NCI-H226 (cell line): ENCODE measurements around the gene FNDC1.
A peak's percentile ranks its signal among the peaks of the same experiment; 100 is the strongest.

Source experiments
- DNase-seq: peaks from one replicate; pipeline ENCODE4 v3.0.0-alpha.2; 2015

Gene FNDC1

DNA sequence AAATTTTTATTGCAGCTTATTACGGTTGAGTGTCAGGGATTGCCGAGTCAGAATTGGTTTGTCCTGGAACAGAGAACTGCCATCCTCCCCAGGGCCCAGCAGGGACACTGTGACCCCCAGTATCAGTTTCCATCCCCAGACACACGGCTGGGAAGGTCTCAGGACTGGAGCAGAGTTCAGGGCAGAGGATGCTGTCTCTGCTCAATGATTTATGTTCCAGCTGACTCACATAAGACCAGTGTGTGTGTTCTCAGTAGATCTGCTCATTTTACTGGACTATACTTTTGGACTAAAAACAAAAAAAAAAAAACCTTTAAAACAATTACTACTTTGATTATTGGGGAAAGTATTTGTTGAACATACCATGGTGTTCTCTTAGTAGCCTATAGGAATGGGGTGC, 44.2 kb downstream of the FNDC1 start:
- DNase-seq, result no peak

GRCh38 chr6:159214281-159214680, 45.1 kb downstream of the FNDC1 start:
- no peak for DNase-seq

DNA sequence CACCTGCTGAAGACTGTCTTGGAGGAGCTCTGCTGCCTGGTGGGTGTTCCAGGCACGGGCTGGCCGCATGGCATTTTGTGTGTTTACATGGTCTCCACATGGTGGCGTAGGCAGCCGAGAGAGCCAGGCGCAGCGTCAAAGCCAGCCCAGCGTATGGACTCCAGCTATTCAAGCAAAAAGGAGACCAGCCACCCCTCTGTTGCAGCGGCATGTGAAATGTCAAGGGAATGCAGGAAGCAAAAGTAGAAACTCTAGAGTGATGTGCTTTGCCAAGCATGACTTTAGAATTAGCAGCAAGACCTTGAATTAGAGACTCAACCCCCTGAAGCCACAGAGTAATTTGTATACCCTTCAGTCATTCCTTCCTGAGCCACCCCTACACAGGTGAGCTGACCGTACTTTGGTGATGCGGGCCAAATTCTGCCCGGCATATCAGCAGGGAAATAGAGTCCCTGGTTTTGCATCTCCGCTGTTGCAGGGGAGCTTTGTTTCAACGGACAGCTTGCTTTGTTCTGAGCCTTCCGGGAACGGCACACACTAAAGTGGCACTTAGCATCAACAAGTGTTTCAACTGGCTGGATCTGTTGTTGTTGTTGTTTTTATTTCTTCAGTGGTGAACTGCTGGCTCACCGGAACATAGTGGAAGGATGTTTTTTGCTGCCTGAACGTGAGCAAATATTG, 48.5 kb downstream of the FNDC1 start:
- peak; percentile 9 for DNase-seq

GRCh38 chr6:159220093-159220492, 50.9 kb downstream of the FNDC1 start:
- DNase-seq, result no peak

DNA sequence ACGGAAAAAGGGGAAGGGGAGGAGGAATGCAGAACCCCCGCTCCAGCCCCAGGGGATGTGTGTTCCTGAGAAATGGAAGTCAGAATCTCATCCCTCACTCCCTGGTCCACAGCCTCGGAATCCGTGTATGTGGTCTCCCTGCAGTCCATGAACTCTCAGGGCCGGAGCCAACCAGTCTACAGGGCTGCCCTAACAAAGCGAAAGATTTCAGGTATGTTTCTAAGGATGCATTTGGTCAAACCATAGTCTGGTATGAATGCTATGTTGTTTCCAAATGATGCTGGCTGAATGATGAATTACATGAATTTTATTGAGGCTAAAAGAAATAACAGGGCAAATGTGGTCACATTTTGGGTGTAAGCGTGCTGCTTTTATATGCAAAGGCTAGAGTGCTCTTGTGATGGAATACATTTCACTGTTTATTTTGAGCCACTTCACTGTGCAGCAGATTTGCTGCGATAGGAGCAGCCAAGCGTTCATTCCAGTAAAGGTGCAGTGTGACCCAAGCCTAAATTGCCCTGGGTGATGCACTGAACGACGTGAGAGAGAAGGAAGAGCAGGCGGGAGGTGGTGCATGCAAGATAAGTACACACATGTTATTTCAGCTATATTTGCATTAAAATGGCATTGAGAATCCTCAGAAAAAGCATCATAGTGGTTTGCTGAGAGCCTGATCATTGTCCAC, 52.4 kb downstream of the FNDC1 start:
- no peak for DNase-seq

GRCh38 chr6:159224452-159224851, 55.3 kb downstream of the FNDC1 start:
- no peak for DNase-seq

DNA sequence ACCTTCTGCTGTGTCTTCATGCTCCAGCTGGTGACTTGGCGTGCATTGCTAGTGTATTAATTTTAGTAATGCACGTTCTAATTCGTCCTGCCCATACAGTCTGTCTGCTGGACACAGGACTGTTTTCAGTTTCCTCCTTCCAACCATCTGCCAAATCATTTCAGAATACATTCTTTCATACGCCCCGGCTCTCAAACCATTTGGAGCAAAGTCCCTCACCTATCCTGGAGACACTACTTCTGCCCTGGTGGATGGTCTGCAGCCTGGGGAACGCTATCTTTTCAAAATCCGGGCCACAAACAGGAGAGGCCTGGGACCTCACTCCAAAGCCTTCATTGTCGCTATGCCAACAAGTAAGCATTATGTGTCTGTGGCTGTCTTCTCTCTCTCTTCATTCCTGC, 60.5 kb downstream of the FNDC1 start:
- DNase-seq, result no peak

DNA sequence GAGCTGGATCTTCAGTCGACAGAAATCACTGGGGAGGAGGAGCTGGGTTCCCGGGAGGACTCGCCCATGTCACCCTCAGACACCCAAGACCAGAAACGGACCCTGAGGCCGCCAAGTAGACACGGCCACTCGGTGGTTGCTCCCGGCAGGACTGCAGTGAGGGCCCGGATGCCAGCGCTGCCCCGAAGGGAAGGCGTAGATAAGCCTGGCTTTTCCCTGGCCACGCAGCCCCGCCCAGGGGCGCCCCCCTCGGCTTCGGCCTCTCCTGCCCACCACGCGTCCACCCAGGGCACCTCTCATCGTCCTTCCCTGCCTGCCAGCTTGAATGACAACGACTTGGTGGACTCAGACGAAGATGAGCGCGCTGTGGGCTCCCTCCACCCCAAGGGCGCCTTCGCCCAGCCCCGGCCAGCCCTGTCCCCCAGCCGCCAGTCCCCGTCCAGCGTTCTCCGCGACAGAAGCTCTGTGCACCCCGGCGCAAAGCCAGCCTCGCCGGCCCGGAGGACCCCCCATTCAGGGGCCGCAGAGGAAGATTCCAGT, 63.0 kb downstream of the FNDC1 start:
- no peak for DNase-seq

DNA sequence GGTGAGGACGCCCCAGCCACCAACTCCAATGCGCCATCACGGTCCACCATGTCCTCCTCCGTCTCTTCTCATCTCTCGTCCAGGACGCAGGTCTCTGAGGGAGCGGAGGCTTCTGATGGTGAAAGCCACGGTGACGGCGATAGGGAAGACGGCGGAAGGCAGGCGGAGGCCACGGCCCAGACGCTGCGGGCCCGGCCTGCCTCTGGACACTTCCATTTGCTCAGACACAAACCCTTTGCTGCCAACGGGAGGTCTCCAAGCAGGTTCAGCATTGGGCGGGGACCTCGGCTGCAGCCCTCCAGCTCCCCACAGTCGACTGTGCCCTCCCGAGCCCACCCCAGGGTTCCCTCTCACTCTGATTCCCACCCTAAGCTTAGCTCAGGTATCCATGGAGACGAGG, 63.6 kb downstream of the FNDC1 start:
- DNase-seq, result no peak

GRCh38 chr6:159233365-159234101, 64.3 kb downstream of the FNDC1 start:
- no peak for DNase-seq

DNA sequence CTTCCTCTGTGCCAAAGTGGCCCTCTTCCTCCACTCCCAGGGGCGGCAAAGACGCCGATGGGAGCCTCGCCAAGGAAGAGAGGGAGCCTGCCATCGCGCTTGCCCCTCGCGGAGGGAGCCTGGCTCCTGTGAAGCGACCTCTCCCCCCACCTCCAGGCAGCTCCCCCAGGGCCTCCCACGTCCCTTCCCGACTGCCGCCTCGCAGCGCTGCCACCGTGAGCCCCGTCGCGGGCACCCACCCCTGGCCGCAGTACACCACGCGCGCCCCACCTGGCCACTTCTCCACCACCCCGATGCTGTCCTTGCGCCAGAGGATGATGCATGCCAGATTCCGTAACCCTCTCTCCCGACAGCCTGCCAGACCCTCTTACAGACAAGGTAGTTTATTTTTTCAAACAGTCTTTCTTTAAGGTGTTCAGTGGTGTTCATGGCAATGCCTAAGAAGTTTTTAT, 64.9 kb downstream of the FNDC1 start:
- DNase-seq, result no peak

GRCh38 chr6:159238920-159239558, 69.8 kb downstream of the FNDC1 start:
- DNase-seq, result no peak

DNA sequence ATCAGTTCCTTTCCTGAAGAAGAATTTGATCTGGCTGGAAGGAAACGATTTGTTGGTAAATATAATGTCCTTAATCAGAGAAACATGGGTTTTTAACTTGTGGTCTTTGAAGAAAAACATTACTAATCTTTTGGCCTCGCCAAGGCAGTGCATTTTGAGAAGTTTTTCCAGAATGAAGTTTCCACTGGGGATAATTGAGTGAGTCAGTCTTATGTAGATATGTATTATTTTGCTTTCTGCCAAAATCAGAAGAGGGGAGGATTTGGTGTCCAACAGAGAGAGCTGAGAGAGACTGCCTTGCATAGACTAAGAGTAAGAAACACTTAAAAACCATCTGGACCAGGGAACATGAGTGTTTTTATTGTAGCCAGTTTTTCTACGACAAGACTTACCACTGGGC, 79.9 kb downstream of the FNDC1 start:
- no peak for DNase-seq

- no peak for DNase-seq
Measured at GRCh38 chr6:159249752-159250151, 80.6 kb downstream of the FNDC1 start.

DNA sequence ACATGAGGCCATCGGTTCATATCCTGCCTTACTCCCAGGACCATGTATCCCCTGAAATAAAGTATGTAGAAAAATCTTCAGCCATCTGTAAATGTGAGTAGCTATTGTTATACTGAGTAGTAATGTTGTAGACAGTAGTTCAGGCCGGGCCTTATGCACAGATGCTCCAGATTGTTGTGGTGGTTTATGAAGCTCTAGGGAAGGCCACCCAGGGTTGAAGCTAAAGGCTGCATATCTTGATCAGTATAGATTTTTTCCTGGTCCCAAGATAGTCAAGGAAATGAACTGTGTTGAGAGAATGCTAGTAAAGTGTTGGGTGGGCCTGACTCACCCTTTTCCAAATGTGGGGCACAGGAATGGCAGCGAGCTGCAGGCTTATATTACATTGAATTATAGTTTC, 81.4 kb downstream of the FNDC1 start:
- no peak for DNase-seq

GRCh38 chr6:159252955-159253508, 83.8 kb downstream of the FNDC1 start:
- peak; percentile 51 for DNase-seq

DNA sequence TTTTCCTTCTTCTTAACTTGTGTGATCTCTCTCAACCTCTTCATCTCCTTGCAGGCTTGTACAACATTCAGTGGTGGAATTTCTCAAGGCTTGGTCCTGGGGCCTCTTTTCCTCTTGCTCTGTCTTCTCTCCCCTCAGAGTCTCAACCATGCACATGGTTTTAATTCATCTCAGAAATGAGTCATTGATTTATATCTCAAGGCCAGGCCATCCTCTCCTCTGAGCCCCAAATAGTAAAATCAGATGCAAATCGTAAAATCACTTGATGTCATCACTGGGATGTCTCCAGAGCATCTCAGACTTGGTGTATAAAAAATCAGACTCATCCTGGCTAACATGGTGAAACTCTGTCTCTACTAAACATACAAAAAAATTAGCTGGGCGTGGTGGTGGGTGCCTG, 85.0 kb downstream of the FNDC1 start:
- DNase-seq, result no peak

GRCh38 chr6:159255434-159255951, 86.3 kb downstream of the FNDC1 start:
- DNase-seq, result no peak

DNA sequence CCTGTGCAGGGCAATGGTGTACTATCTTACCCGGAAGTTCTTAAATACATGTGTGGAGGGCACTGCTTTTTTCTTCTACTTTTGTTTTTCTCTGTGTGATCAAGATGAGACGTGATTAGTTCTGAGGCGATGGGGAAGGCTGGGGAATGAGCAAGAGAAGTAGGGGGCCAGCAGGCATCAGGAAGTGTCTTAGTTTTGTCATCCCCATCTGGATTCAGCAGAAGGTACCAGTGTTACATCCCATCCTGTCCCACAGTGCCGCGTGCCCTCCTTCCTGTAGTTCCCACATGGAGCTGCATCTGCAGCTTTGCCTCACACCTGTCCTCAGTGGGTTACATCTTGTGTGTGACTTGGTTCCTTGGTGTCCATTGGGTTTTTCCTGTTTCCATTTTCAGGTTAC, 86.9 kb downstream of the FNDC1 start:
- DNase-seq, result no peak

- no peak for DNase-seq
Measured at GRCh38 chr6:159257846-159258245, 88.6 kb downstream of the FNDC1 start.

- DNase-seq, result no peak
Measured at GRCh38 chr6:159259441-159260125, 90.4 kb downstream of the FNDC1 start.

- DNase-seq, result no peak
Measured at GRCh38 chr6:159260208-159260607, 91.0 kb downstream of the FNDC1 start.
